HepG2 (cell line): ENCODE data around the gene KRTAP1-3. TPM values are rescaled to one million over a fixed set of nuclear protein-coding genes. Genes with fewer than 3 reads are reported as not detected.
A peak's percentile ranks its signal among the peaks of the same experiment; 100 is the strongest.
"Not testable (repeated sequence)": the region's sequence is repeated elsewhere in the genome, so short reads cannot be mapped to it uniquely, and the experiment has no call there.

ENCODE experiments used
- ATAC-seq: fragments of 200-7000 bp; cut with Tn5 transposase; 3 replicates; pipeline ENCODE4 v1.9.1; 2020; ENCODE audit warnings: mild to moderate bottlenecking, moderate library complexity
- BruUV-seq: library from RNA; stranded (reverse); fragments of 400-500 nt; replicated peaks from 2 replicates; lab custom pipeline; 2021; lab: Mats Ljungman, UMichigan
- CTCF ChIA-PET: fragments of 300-600 bp; formaldehyde crosslinking; extraction: SDS; loops from one replicate; lab custom pipeline; 2021; ENCODE audit warnings: low total read pairs, inconsistent platforms, low intra/inter-chr PET ratio; lab: Yijun Ruan, JAX
- POLR2A ChIA-PET: fragments of 350-600 bp; sonication (Branson Sonifier 250); formaldehyde crosslinking; loops from one replicate; lab custom pipeline; 2020; ENCODE audit warnings: antibody characterized with exemption, inconsistent platforms; lab: Yijun Ruan, JAX
- DNase-seq: peaks from one replicate; pipeline ENCODE4 v3.0.0-alpha.2; 2015; ENCODE audit warnings: low spot score
- FAIRE-seq: peaks from 3 replicates; lab custom pipeline; 2011; peaks lifted over from hg19 to GRCh38; lab: Jason Lieb, UNC
- H2AFZ ChIP-seq: one replicate; pipeline ENCODE4 v1.6.1; 2011; ENCODE audit warnings: low read length, inconsistent platforms
- H3K27ac ChIP-seq: fragments of 300-600 bp; 3 replicates; pipeline ENCODE4 v1.8.0; 2011; ENCODE audit warnings: mixed run types, mild to moderate bottlenecking, mixed read lengths, low read length, inconsistent platforms; ENCODE audit not compliant: insufficient read depth; ENCODE audit errors: extremely low read length
- H3K27me3 ChIP-seq, 2 experiments: fragments of 200-600 bp in 1 of 2; 2 replicates in 1 of 2; 3 replicates in 1 of 2; pipeline versions ENCODE4 v1.6.0 to v1.8.0; 2011; ENCODE audit warnings: low read length in 2 of 2, mild to moderate bottlenecking in 2 of 2, moderate library complexity in 2 of 2, inconsistent platforms in 1 of 2; ENCODE audit not compliant: insufficient read depth in 2 of 2, control insufficient read depth in 1 of 2
- H3K36me3 ChIP-seq, 2 experiments: fragments of 200-600 bp in 1 of 2; replicated peaks in 1 of 2; 2 replicates in 1 of 2; 3 replicates in 1 of 2; pipeline versions ENCODE4 v1.5.1 to v1.8.0; 2011; ENCODE audit warnings: low read length in 2 of 2, inconsistent platforms in 1 of 2; ENCODE audit not compliant: insufficient read depth in 2 of 2, control insufficient read depth in 1 of 2
- H3K4me1 ChIP-seq: 2 replicates; pipeline ENCODE4 v1.5.1; 2012; ENCODE audit warnings: low read length, inconsistent platforms; ENCODE audit not compliant: insufficient read depth
- H3K4me2 ChIP-seq: 2 replicates; pipeline ENCODE4 v1.6.0; 2011; ENCODE audit warnings: low read depth, low read length, inconsistent platforms
- H3K4me3 ChIP-seq, 3 experiments: fragments of 200-600 bp in 1 of 3; sonication (generic), shearing (Covaris generic) in 1 of 3; replicated peaks in 1 of 3; 2 replicates each; pipeline ENCODE4 v1.5.1; 2011 to 2016; ENCODE audit warnings: low read length in 3 of 3, inconsistent platforms in 2 of 3, low read depth in 2 of 3, mild to moderate bottlenecking in 2 of 3, control low read depth in 1 of 3, mixed read lengths in 1 of 3; ENCODE audit not compliant: insufficient read depth in 1 of 3
- H3K79me2 ChIP-seq: one replicate; pipeline ENCODE4 v1.6.1; 2011; ENCODE audit warnings: low read length, inconsistent platforms; ENCODE audit not compliant: insufficient read depth
- H3K9ac ChIP-seq: 2 replicates; pipeline ENCODE4 v1.6.0; 2011; ENCODE audit warnings: mild to moderate bottlenecking, low read depth, low read length, inconsistent platforms; ENCODE audit not compliant: insufficient read depth
- H3K9me3 ChIP-seq: 2 replicates; pipeline ENCODE4 v1.5.1; 2012; ENCODE audit warnings: mild to moderate bottlenecking, low read length
- H4K20me1 ChIP-seq: 2 replicates; pipeline ENCODE4 v1.6.0; 2011; ENCODE audit warnings: inconsistent platforms, mild to moderate bottlenecking, low read length, moderate library complexity; ENCODE audit not compliant: insufficient read depth
- STAG1 ChIP-seq: sonication (generic); formaldehyde crosslinking; IDR thresholded peaks from 2 replicates; pipeline ENCODE4 v1.4.0; 2020; ENCODE audit warnings: missing genetic modification reagents
- WGBS: methylation state at CpG from one replicate; pipeline ENCODE4 v1.1.6; 2017; ENCODE audit warnings: low lambda C conversion rate; 5-methylcytosine and 5-hydroxymethylcytosine counted together
- in situ Hi-C: cut with HindIII; loops from 2 replicates; pipeline ENCODE4 v1.10.0; 2017; ENCODE audit warnings: low pct_unique_long_range_greater_than_20kb; ENCODE audit not compliant: extremely low pct_ligation_motif_present
- intact Hi-C: fragments of 100-400 bp; cut with micrococcal nuclease; formaldehyde crosslinking; loops from one replicate; pipeline ENCODE4 v1.10.0; 2022; ENCODE audit not compliant: unreplicated experiment
- polyA plus RNA-seq, 8 experiments: library from polyadenylated mRNA; depleted of rRNA in 3 of 8; stranded (reverse) in 7 of 8; unstranded in 1 of 8; fragments of >200 nt; fragmentation: Illumina TruSeq in 4 of 8; extraction: Trizol in 4 of 8; gene quantifications; 2 replicates each; pipeline versions ENCODE4 v1.2.1 to v1.2.3, GENCODE V29; 2011 to 2016; ENCODE audit warnings: low read depth in 4 of 8, missing spikeins in 1 of 8, mixed read lengths in 1 of 8; ENCODE audit not compliant: insufficient read depth in 1 of 8
- total RNA-seq, 5 experiments: library from RNA; depleted of rRNA; stranded (reverse); fragments of >200 nt; fragmentation: Illumina TruSeq; extraction: Trizol; gene quantifications; 2 replicates each; pipeline ENCODE4 v1.2.3, GENCODE V29; 2016; ENCODE audit warnings: low read depth in 1 of 5
- TF ChIP-seq, protein P1 (sequence below): sonication (generic); formaldehyde crosslinking; IDR thresholded peaks from 2 replicates; pipeline ENCODE4 v1.5.1; 2020; ENCODE audit warnings: mild to moderate bottlenecking, missing genetic modification reagents, moderate library complexity

The KRTAP1-3 gene
- total and polyA plus RNA-seq, 2 of the 13 experiments (the other 11 are each of a cell fraction or from before 2014, with no cell fraction given): not detected

DNA sequence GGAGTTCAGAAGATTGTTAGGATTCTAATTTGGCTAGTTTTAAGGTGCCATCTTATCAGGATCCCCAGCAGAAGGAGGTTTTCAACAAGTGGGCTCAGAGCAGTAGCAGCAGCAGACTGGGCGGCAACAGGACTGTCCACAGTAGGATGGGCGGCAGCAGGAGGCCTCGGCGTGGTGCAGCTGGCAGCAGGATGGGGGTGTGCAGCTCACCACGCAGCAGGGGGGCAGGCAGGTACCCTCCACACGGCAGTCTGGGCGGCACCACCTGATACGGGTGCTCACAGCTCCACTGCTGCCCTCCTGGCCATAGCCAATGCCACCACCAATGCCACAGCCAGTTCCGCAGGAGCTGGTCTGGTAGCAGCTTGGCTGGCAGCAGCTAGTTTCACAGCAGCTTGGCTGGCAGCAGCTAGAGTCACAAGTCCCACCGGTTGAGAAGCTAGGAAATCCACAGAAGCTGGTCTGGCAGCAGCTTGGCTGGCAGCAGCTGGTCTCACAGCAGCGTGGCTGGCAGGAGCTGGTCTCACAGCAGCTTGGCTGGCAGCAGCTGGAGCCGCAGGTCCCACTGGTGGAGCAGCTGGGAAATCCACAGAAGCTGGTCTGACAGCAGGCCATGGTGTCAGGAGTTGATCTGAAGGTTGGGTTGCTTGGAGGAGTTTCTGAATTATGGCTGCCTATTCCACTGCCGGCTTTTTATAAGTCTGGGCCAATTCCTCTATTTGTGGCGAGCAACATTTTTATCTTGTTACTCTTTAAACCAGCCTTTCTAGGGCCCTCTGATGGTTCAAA lies 6.3 kb upstream of the KRTAP1-3 start, which contains the start of gene KRTAP1-1:
TSS of gene KRTAP1-1 (minus strand) at position 668 of the 789 bp plus-strand sequence. CDS start at position 615, 53 bp downstream.
- in situ Hi-C loops, FAIRE-seq, H3K4me3 ChIP-seq, H3K27ac ChIP-seq, ATAC-seq, H3K79me2 ChIP-seq, H3K4me1 ChIP-seq, H3K9ac ChIP-seq, DNase-seq, H3K4me2 ChIP-seq, H2AFZ ChIP-seq, H3K36me3 ChIP-seq, CTCF ChIA-PET, BruUV-seq, POLR2A ChIA-PET, H4K20me1 ChIP-seq, H3K27me3 ChIP-seq: not testable (repeated sequence)
- peaks cover 11% of the 10 kb centered on the region for H3K9me3 ChIP-seq
- TF ChIP-seq, protein P1, sequence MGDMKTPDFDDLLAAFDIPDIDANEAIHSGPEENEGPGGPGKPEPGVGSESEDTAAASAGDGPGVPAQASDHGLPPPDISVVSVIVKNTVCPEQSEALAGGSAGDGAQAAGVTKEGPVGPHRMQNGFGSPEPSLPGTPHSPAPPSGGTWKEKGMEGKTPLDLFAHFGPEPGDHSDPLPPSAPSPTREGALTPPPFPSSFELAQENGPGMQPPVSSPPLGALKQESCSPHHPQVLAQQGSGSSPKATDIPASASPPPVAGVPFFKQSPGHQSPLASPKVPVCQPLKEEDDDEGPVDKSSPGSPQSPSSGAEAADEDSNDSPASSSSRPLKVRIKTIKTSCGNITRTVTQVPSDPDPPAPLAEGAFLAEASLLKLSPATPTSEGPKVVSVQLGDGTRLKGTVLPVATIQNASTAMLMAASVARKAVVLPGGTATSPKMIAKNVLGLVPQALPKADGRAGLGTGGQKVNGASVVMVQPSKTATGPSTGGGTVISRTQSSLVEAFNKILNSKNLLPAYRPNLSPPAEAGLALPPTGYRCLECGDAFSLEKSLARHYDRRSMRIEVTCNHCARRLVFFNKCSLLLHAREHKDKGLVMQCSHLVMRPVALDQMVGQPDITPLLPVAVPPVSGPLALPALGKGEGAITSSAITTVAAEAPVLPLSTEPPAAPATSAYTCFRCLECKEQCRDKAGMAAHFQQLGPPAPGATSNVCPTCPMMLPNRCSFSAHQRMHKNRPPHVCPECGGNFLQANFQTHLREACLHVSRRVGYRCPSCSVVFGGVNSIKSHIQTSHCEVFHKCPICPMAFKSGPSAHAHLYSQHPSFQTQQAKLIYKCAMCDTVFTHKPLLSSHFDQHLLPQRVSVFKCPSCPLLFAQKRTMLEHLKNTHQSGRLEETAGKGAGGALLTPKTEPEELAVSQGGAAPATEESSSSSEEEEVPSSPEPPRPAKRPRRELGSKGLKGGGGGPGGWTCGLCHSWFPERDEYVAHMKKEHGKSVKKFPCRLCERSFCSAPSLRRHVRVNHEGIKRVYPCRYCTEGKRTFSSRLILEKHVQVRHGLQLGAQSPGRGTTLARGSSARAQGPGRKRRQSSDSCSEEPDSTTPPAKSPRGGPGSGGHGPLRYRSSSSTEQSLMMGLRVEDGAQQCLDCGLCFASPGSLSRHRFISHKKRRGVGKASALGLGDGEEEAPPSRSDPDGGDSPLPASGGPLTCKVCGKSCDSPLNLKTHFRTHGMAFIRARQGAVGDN: peak; percentile 29
- TF ChIP-seq STAG1 (CRISPR knock-in tag): 0 out of 2 replicates have a peak, but pooled peaks have one; percentile 3
- intact Hi-C loops: loop anchor here (10.0 kb wide), 1 partner anchor 136 kb away; no protein-coding TSS in a partner anchor
- WGBS: 71% methylated on average over 10 of the region's 14 CpGs
